A204.1 (cell line): ENCODE results near the gene FHL3.
A peak's percentile ranks its signal among the peaks of the same experiment; 100 is the strongest.
"Not testable (repeated sequence)": the region's sequence is repeated elsewhere in the genome, so short reads cannot be mapped to it uniquely, and the experiment has no call there.

ENCODE experiments used
- FAIRE-seq: peaks from 2 replicates; lab custom pipeline; 2012; peaks lifted over from hg19 to GRCh38; lab: Jason Lieb, UNC

The FHL3 gene

DNA sequence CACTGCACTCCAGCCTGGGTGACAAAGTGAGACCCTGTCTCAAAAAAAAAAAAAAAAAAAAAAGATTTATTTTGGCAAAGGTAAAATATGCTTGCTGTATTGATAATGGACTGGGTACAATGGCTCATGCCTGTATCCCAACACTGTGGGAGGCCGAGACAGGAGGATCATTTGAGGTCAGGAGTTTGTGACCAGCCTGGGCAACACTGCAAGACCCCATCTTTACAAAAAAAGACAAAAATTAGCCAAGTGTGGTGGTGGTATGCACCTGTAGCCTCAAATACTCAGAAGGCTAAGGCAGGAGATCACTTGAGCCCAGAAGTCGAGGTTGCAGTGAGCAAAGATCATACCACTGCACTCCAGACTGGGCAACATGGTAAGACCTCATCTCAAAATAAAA is 21.8 kb downstream of the FHL3 start:
- no peak for FAIRE-seq

GRCh38 chr1:37978541-37978940 is 26.8 kb downstream of the FHL3 start:
- no peak for FAIRE-seq

GRCh38 chr1:37975083-37975482 is 30.2 kb downstream of the FHL3 start:
- FAIRE-seq, result peak; percentile 78

DNA sequence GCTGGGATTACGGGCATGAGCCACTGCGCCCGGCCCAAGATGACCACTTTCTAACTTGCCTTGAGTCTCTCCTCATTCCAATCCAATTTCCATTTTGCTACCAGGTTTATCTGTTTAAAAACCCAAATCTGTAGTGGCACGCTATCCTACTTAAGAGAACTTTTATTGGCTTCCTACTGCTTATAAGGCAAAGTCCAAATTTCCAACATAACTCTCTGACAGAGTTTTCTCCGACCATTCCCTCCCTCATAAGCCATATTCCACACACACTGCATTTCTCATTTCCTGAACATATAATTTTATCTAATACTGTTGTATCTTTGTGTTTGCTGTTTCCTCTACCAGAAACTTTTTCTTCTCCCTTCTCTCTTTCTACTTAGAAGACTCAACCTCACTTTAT is 30.7 kb downstream of the FHL3 start:
- no peak for FAIRE-seq

DNA sequence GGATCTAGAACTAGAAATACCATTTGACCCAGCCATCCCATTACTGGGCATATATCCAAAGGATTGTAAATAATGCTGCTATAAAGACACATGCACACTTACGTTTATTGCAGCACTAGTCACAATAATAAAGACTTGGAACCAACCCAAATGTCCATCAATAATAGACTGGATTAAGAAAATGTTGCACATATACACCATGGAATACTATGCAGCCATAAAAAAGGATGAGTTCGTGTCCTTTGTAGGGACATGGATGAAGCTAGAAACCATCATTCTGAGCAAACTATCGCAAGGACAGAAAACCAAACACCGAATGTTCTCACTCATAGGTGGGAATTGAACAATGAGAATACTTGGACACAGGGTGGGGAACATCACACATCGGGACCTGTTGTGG is 31.6 kb downstream of the FHL3 start:
- not testable (repeated sequence) for FAIRE-seq

DNA sequence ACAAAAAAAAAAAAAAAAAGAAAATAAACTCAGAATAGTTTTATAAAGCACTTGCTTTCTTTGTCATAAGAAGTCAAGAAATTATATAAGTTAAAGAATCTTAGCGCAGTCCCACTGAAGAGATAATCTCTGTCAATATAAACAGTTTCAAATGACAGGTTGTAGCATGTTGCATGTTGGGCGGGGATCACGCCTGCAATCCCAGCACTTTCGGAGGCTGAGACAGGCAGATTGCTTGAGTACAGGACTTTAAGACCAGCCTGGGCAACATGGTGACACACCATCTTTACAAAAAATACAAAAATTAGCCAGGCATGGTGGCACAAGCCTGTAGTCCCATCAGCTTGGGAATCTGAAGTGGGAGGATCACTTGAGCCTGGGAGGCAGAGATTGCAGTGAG is 40.0 kb downstream of the FHL3 start:
- FAIRE-seq, result no peak

- FAIRE-seq, result not testable (repeated sequence)
Observed at GRCh38 chr1:37964106-37964505, 41.2 kb downstream of the FHL3 start.

DNA sequence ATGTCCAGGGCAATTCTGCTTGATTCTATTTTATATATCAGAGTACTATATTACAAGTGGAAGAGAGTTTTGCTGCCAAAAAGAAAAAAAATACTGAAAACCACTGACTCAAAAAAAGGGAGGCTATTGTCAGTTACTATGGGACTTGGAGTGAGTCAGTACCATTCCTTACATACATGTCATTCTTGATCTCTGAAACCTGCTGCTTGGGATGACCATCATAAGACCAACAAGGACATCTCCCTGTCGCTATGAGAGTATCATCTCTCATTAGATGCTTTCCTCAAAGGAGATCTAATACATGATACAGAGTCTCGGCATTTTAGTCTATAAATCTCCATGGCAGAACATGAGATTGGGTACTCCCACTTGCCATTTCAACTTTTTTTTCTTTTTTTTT is 46.6 kb downstream of the FHL3 start:
- no peak for FAIRE-seq

DNA sequence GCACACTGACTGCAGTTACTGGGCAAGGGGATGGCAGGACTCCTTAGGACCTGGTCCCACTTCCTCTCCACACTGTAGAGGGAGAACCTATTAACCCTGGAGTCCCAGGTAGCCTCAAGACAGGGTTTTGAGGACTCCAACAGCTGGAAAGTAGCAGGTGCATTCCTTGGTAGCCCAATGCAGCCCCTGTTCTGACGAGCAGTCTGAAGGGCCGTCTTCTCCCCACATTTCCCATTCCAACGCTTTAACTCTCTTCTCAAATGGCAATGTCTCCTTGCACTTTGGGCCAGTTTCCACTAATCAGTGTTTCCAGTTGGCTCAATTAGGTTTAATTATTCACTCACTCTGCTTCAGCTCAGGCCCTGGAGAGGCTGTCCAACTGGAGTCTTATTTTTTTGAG is 49.6 kb downstream of the FHL3 start:
- no peak for FAIRE-seq

- no peak for FAIRE-seq
Observed at GRCh38 chr1:37954316-37954971, 50.9 kb downstream of the FHL3 start.

DNA sequence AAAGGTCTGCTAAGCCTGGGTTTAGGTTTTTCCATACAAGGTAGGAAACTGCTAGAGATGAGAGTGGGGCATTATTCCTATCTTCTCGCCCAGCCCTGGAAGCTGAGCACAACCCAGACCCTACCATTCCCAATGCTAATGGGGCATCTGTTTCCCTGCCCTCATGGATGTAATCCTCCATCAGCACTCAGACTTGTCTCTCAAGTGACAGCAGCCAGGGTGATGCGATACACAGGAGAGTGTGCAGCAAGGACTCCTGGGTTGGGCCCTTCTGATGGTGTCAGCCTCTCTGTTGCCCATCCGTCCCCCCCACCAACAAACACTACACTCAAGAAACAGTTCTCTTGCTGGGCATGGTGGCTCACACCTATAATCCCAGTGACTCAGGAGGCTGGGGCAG is 52.6 kb downstream of the FHL3 start:
- no peak for FAIRE-seq

DNA sequence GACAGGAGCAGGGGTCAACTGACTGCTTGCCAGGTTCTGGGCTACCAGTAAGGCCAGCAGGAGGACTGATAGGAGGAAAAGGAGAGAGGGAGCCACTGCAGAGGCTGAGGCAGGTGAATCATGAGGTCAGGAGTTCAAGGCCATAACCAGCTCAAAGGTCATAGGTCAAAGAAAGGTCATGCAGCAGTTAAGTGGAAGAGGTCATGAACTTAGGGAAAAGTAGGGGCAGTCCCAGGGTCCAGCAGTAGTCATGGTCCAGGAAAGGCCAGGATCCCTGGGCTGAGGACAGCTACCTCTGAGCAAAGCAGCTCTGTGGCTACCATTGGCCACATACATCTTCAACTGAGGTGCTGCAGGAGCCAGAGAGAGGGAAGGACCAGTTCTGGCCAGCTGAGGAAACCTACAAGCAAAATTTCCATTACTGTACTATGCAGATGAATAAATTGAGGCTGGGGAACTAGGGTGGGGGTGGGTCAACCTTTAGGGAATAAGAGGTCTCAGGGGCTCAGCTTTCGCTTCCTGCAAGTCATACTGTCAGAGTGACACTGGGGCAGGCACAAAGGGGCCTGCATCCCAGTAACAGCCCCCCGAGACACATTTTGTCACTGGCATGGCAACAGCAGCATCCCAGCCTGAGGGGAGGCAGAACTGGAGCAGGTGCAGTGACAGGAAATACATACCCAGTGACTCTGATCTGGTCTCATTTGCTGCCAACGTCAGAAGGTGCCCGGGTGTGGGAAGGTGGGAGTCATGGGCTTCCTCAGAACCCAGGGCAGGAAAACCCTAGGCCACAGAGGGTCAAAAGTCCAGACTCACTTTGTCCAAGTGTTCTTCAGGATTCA is 53.3 kb downstream of the FHL3 start:
- FAIRE-seq, result no peak

DNA sequence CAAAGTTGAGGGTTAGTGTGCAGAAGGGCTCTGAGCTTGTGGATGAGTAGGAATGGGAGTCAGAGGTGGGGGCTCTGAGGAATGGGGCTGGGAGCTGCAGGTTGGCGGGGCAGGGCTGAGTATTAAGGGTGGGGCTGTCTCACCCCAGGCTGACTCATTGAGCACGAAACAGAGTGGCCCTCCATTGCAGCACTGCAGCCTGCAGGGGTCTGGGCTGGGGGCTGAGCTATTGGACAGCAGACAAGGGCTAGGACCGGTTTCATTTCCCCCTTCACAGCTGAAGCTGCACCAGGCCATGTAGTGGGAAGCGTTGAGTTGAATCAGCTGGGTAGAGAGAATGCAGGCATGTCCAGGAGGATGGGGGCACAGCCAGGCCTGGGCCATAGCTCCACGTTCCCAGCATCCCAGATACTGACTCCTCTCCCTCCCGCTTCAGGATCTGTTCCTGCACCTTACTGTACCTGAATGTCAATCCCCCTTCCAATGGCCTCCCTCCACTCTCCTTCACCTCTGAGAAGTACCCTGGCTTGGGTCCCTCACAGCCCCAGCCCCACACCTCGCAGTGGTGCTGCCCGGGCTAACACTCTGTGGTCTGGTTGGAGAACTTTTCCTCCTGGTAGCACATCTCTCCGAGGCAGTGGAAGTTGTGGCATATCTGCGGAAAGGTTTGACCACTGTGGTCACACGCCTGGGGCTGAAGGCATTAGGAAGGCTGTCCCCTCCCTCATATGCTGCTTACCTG is 54.1 kb downstream of the FHL3 start:
- no peak for FAIRE-seq

GRCh38 chr1:37949524-37950152 is 55.7 kb downstream of the FHL3 start:
- FAIRE-seq, result no peak

GRCh38 chr1:37948841-37949240 is 56.5 kb downstream of the FHL3 start:
- FAIRE-seq, result no peak

DNA sequence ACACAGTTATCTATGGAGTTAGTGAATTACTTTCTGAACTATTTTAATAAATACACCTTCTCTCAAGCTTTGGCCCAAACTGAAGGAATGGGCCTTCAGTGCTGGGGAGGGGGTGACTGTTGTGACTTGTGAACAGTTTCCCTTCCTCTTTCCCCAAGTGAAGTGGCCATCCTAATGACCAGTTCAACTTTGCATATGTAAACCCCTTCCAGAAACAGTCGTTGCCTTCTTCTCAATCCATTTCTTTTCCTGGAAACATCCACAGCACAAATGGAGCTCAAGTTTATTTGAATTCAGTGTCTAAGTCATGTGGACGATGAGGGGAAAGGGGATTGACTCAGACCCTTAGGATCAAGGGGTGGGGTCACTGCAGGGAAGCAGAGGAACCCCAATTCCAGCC is 57.1 kb downstream of the FHL3 start:
- FAIRE-seq, result no peak

- FAIRE-seq, result no peak
Observed at GRCh38 chr1:37947364-37947763, 58.0 kb downstream of the FHL3 start.
